IMR-90 (cell line): ENCODE results near the gene VPS26A.

Source experiments
- BHLHE40 ChIP-seq: fragments of 150-350 bp; IDR thresholded peaks from 2 replicates; pipeline ENCODE4 v1.6.1; 2016; ENCODE audit warnings: mild to moderate bottlenecking, low read depth, low read length
- CEBPB ChIP-seq: IDR thresholded peaks from 2 replicates; pipeline ENCODE4 v1.6.1; 2012; ENCODE audit warnings: low read depth, low read length, improper control_type of control experiment
- CHD1 ChIP-seq: IDR thresholded peaks from 2 replicates; pipeline ENCODE4 v1.6.1; 2012; ENCODE audit warnings: low read depth, low read length, improper control_type of control experiment
- CTCF ChIP-seq: conservative IDR thresholded peaks from 2 replicates; pipeline ENCODE4 v1.5.1; 2012; ENCODE audit warnings: mild to moderate bottlenecking, low read depth, low read length, improper control_type of control experiment
- ELK1 ChIP-seq: fragments of 150-350 bp; IDR thresholded peaks from 2 replicates; pipeline ENCODE4 v1.6.1; 2016; ENCODE audit warnings: low read depth, mild to moderate bottlenecking, low read length, moderate library complexity, borderline replicate concordance
- FOS ChIP-seq: fragments of 150-350 bp; IDR thresholded peaks from 2 replicates; pipeline ENCODE4 v1.6.1; 2016; ENCODE audit warnings: low read depth, low read length
- MAFK ChIP-seq: IDR thresholded peaks from 2 replicates; pipeline ENCODE4 v1.6.1; 2012; ENCODE audit warnings: low read depth, low read length, improper control_type of control experiment
- MXI1 ChIP-seq: IDR thresholded peaks from 2 replicates; pipeline ENCODE4 v1.6.1; 2012; ENCODE audit warnings: low read depth, mild to moderate bottlenecking, low read length, moderate library complexity, borderline replicate concordance
- NFE2L2 ChIP-seq: fragments of 150-350 bp; IDR thresholded peaks from 2 replicates; pipeline ENCODE4 v1.6.1; 2016; ENCODE audit warnings: low read depth, mild to moderate bottlenecking, low read length
- POLR2A ChIP-seq: IDR thresholded peaks from 2 replicates; pipeline ENCODE4 v1.6.1; 2012; ENCODE audit warnings: mild to moderate bottlenecking, low read depth, low read length
- RCOR1 ChIP-seq: IDR thresholded peaks from 2 replicates; pipeline ENCODE4 v1.6.1; 2012; ENCODE audit warnings: mild to moderate bottlenecking, low read length, improper control_type of control experiment; ENCODE audit not compliant: insufficient replicate concordance
- RFX5 ChIP-seq: IDR thresholded peaks from 2 replicates; pipeline ENCODE4 v1.8.0; 2012; ENCODE audit warnings: low read depth, mild to moderate bottlenecking, low read length, moderate library complexity
- SMC3 ChIP-seq: fragments of 150-350 bp; IDR thresholded peaks from 2 replicates; pipeline ENCODE4 v1.6.1; 2016; ENCODE audit warnings: low read depth, mild to moderate bottlenecking, antibody characterized with exemption, low read length, moderate library complexity
- USF2 ChIP-seq: fragments of 150-350 bp; IDR thresholded peaks from 2 replicates; pipeline ENCODE4 v1.6.1; 2017; ENCODE audit warnings: mild to moderate bottlenecking, antibody characterized with exemption, low read length, low read depth

- TF ChIP-seq CTCF: no peak
- no peak for TF ChIP-seq POLR2A
- TF ChIP-seq CHD1: no peak
- TF ChIP-seq RFX5: no peak
- no peak for TF ChIP-seq FOS
- no peak for TF ChIP-seq USF2
- no peak for TF ChIP-seq CEBPB
- TF ChIP-seq MXI1: no peak
- no peak for TF ChIP-seq MAFK
- TF ChIP-seq SMC3: no peak
- no peak for TF ChIP-seq NFE2L2
- TF ChIP-seq RCOR1: no peak
- no peak for TF ChIP-seq ELK1
- no peak for TF ChIP-seq BHLHE40
Observed at GRCh38 chr10:69088471-69088769, 35.6 kb upstream of the VPS26A start.
